Skeletal muscle satellite cell (primary cell): Measurements from ENCODE around the gene PCDHA6.
"Not testable (repeated sequence)": the region's sequence is repeated elsewhere in the genome, so short reads cannot be mapped to it uniquely, and the experiment has no call there.

Experiments used
- H3K27me3 ChIP-seq: 2 replicates; pipeline ENCODE4 v1.7.0; 2013; ENCODE audit warnings: low read length; ENCODE audit not compliant: control insufficient read depth, insufficient read depth
- H3K36me3 ChIP-seq: 2 replicates; pipeline ENCODE4 v1.7.0; 2013; ENCODE audit warnings: mild to moderate bottlenecking, control low read depth, low read length; ENCODE audit not compliant: insufficient read depth
- H3K4me1 ChIP-seq: 2 replicates; pipeline ENCODE4 v1.7.0; 2013; ENCODE audit warnings: low read length; ENCODE audit not compliant: control insufficient read depth, insufficient read depth
- H3K4me2 ChIP-seq: 2 replicates; pipeline ENCODE4 v1.7.0; 2013; ENCODE audit warnings: mild to moderate bottlenecking, low read length
- H3K4me3 ChIP-seq: 2 replicates; pipeline ENCODE4 v1.7.0; 2013; ENCODE audit warnings: low read length
- H3K9ac ChIP-seq: 2 replicates; pipeline ENCODE4 v1.7.0; 2013; ENCODE audit warnings: mild to moderate bottlenecking, low read depth, low read length, moderate library complexity
- H3K9me3 ChIP-seq: replicated peaks from 2 replicates; pipeline ENCODE4 v1.7.0; 2013; ENCODE audit warnings: mild to moderate bottlenecking, control low read depth, low read length

PCDHA6 gene

GRCh38 chr5:140823475-140823874 lies 4.3 kb upstream of the PCDHA6 start:
- Histone ChIP-seq H3K27me3 (no peaks in the 10 kb centered on the region), H3K4me3 (no peak overlapping the region), H3K4me1 (no peaks in the 10 kb centered on the region), H3K4me2 (no peak overlapping the region), H3K9ac (no peak overlapping the region), H3K9me3 (no peaks in the 10 kb centered on the region), H3K36me3 (no peaks in the 10 kb centered on the region)

- H3K9me3 ChIP-seq = no peaks in the 10 kb centered on the region
- no peaks in the 10 kb centered on the region for H3K4me1 ChIP-seq
- no peak overlapping the region for H3K4me3 ChIP-seq
Measured at GRCh38 chr5:140828362-140828737, 590 bp downstream of the PCDHA6 start.

GRCh38 chr5:140829511-140830501 lies 2.0 kb downstream of the PCDHA6 start:
- H3K4me2 ChIP-seq, H3K27me3 ChIP-seq, H3K4me3 ChIP-seq, H3K9me3 ChIP-seq, H3K4me1 ChIP-seq, H3K36me3 ChIP-seq, H3K9ac ChIP-seq: not testable (repeated sequence)

More at GRCh38 chr5:140828362-140828737, 590 bp downstream of the PCDHA6 start:
- Histone ChIP-seq H3K27me3 (no peaks in the 10 kb centered on the region), H3K36me3 (no peaks in the 10 kb centered on the region), H3K9ac (no peak overlapping the region), H3K4me2 (no peak overlapping the region)

GRCh38 chr5:140833993-140834392 lies 6.2 kb downstream of the PCDHA6 start, which contains the start of gene PCDHA7:
PCDHA7 (plus strand) TSS chr5:140834269; CDS start chr5:140834384, 115 bp downstream.
- Histone ChIP-seq H3K9ac (no peak within 1 kb of the TSS), H3K4me3 (peak within 1 kb of the TSS; percentile 28), H3K4me1 (no peaks in the 10 kb centered on the region), H3K9me3 (no peaks in the 10 kb centered on the region), H3K4me2 (no peak within 1 kb of the TSS), H3K36me3 (no peaks in the 10 kb centered on the region), H3K27me3 (no peaks in the 10 kb centered on the region)

GRCh38 chr5:140834439-140835008 lies 6.8 kb downstream of the PCDHA6 start:
- not testable (repeated sequence) for H3K4me1 ChIP-seq, H3K36me3 ChIP-seq, H3K9ac ChIP-seq, H3K27me3 ChIP-seq, H3K4me2 ChIP-seq, H3K9me3 ChIP-seq
- peak overlapping the region; percentile 28 for H3K4me3 ChIP-seq

GRCh38 chr5:140835622-140836510 lies 8.1 kb downstream of the PCDHA6 start:
- Histone ChIP-seq H3K9ac (no peak overlapping the region), H3K36me3 (no peaks in the 10 kb centered on the region), H3K9me3 (no peaks in the 10 kb centered on the region), H3K27me3 (no peaks in the 10 kb centered on the region), H3K4me3 (no peak overlapping the region), H3K4me2 (no peak overlapping the region), H3K4me1 (no peaks in the 10 kb centered on the region)

GRCh38 chr5:140840978-140841962 lies 13.5 kb downstream of the PCDHA6 start, which contains the start of gene PCDHA8:
PCDHA8 (plus strand) TSS chr5:140841187; CDS start chr5:140841322, 135 bp downstream.
- no peaks in the 10 kb centered on the region for H3K9me3 ChIP-seq
- H3K27me3 ChIP-seq = no peaks in the 10 kb centered on the region
- H3K9ac ChIP-seq = no peak within 1 kb of the TSS

GRCh38 chr5:140842798-140843733 lies 15.3 kb downstream of the PCDHA6 start:
- H3K36me3 ChIP-seq = no peaks in the 10 kb centered on the region
- H3K9me3 ChIP-seq = no peaks in the 10 kb centered on the region
- H3K27me3 ChIP-seq = no peaks in the 10 kb centered on the region
- H3K4me2 ChIP-seq = no peak overlapping the region
- H3K9ac ChIP-seq = no peak overlapping the region
- H3K4me3 ChIP-seq = no peak overlapping the region
- H3K4me1 ChIP-seq = no peaks in the 10 kb centered on the region

More at GRCh38 chr5:140840978-140841962, 13.5 kb downstream of the PCDHA6 start, which contains the start of gene PCDHA8:
- Histone ChIP-seq H3K36me3 (no peaks in the 10 kb centered on the region), H3K4me1 (no peaks in the 10 kb centered on the region), H3K4me2 (no peak within 1 kb of the TSS), H3K4me3 (no peak within 1 kb of the TSS)

- not testable (repeated sequence) for H3K9ac ChIP-seq, H3K9me3 ChIP-seq, H3K4me3 ChIP-seq, H3K4me2 ChIP-seq, H3K4me1 ChIP-seq, H3K36me3 ChIP-seq, H3K27me3 ChIP-seq
Measured at GRCh38 chr5:140848139-140849102, 20.7 kb downstream of the PCDHA6 start, which contains the start of gene PCDHA9. PCDHA9 (plus strand) TSS chr5:140848382; CDS start chr5:140848496, 114 bp downstream.
